Ammon's horn (tissue), 1 donor: Measurements from ENCODE around the gene CETP.

Source experiments
- DNase-seq: peaks from one replicate; pipeline ENCODE4 v3.0.0-alpha.2; 2016; ENCODE audit warnings: low spot score

CETP gene

DNA sequence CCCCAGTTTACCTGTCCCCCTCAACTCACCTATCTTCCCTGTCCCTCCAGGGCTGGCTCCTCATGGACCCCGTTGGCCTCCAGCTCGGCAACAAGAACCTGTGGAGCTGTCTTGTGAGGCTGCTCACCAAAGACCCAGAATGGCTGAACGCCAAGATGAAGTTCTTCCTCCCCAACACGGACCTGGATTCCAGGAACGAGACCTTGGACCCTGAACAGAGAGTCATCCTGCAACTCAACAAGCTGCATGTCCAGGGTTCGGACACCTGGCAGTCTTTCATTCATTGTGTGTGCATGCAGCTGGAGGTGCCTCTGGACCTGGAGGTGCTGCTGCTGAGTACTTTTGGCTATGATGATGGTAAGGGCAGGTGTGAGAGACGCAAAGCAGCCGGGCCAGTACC lies 58.9 kb downstream of the CETP start:
- DNase-seq, result no peak

DNA sequence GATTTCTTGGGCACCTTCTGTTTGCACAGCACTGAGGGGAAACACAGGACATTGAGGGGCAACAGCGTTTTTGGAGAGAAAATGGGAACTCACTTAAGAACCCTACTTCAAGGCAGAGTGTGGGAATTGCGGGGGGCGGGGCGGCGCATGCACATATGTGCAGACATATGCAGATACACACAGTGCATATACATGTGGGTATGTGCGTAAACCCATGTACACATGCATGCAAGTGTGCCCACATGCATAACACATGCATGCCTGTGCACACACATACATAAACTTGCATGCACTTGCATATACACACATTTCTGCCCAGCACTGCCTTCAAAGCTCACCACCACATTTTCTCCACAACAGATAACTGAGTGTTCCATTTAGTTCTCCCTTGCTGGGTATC lies 60.0 kb downstream of the CETP start:
- DNase-seq, result no peak

DNA sequence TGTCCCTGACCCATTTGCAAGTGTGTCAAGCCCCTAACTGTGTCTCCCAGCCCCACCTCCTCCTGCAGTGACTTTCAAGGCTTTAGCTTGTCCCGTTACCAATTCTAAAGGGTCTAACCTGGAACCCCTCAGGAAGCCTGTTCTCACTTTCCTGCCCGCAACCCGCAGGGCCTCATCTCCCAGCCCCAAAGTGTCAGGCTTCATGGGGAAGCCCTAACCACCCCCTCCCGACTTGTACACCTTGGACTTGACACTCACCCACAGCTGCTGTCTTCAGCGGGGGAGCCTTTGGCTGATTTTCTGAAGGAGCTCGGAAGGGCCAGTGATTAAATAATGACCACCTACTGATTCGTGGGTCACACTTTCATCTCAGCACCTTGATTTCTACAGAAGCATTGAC lies 60.7 kb downstream of the CETP start:
- DNase-seq, result no peak

DNA sequence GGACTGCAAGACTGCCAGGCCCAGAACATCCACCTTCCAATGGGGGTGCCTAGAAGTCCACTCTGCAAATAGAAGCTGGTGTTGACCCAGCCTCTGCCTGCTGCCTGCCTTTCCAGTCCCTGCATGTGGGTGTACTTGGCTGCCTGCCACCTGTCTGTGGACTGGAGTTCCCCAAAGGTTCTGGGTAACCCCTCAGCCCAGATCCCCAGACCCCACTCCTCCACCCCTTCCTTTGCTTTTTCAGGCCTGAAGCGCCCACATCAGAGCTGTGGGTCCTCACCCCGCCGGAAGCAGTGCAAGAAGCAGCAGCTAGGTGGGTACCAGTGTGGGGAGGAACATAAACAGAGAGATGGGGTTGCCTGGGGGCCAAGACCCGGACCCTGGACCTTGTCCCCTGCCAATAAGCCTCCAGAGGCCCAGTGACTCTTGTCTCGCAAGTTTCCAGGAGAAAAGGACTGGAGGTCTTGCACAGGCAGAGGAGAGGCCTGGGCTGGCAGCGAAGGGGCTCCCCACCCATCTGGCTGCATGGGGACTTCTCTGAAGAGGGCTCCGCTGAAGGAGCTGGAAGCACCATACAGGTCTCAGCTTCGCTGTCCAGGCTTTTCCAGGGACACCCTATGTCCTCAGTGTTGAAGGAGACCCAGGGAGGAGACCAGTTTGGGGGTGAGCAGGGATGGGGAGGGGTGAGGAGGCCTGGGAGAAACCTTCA lies 61.9 kb downstream of the CETP start:
- no peak for DNase-seq

DNA sequence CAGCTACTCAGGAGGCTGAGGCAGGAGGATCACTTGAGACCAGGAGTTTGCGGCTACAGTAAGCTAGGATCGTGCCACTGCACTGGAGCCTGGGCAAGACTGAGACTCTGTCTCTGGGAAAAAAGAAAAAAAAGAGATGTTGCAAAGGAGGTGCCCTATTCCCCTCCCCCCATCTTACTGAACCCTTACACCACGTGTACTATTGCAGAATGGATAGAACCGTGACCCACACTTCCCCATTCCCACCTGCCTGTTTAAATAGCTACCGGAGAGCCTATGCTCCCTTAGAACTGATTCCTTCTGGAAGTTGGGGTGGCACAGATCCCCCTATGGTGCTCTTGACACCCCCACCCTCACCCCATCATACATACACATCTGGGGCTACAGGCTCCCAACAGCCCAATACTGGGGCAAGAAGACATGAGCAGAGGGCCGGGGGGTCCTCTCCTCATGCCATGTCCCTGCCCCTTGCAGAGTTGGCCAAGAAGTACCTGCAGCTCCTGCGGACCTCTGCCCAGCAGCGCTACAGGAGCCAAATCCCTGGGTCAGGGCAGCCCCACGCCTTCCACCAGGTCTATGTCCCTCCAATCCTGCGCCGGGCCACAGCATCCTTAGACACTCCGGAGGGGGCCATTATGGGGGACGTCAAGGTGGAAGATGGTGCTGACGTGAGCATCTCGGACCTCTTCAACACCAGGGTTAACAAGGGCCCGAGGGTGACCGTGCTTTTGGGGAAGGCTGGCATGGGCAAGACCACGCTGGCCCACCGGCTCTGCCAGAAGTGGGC lies 63.3 kb downstream of the CETP start:
- no peak for DNase-seq

DNA sequence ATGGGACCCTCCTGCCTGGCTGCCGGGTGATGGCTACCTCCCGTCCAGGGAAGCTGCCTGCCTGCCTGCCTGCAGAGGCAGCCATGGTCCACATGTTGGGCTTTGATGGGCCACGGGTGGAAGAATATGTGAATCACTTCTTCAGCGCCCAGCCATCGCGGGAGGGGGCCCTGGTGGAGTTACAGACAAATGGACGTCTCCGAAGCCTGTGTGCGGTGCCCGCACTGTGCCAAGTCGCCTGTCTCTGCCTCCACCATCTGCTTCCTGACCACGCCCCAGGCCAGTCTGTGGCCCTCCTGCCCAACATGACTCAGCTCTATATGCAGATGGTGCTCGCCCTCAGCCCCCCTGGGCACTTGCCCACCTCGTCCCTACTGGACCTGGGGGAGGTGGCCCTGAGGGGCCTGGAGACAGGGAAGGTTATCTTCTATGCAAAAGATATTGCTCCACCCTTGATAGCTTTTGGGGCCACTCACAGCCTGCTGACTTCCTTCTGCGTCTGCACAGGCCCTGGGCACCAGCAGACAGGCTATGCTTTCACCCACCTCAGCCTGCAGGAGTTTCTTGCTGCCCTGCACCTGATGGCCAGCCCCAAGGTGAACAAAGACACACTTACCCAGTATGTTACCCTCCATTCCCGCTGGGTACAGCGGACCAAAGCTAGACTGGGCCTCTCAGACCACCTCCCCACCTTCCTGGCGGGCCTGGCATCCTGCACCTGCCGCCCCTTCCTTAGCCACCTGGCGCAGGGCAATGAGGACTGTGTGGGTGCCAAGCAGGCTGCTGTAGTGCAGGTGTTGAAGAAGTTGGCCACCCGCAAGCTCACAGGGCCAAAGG lies 64.4 kb downstream of the CETP start:
- DNase-seq, result no peak

DNA sequence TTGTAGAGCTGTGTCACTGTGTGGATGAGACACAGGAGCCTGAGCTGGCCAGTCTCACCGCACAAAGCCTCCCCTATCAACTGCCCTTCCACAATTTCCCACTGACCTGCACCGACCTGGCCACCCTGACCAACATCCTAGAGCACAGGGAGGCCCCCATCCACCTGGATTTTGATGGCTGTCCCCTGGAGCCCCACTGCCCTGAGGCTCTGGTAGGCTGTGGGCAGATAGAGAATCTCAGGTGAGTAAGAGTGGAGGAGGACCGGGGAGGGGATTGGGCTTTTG lies 65.0 kb downstream of the CETP start:
- no peak for DNase-seq

DNA sequence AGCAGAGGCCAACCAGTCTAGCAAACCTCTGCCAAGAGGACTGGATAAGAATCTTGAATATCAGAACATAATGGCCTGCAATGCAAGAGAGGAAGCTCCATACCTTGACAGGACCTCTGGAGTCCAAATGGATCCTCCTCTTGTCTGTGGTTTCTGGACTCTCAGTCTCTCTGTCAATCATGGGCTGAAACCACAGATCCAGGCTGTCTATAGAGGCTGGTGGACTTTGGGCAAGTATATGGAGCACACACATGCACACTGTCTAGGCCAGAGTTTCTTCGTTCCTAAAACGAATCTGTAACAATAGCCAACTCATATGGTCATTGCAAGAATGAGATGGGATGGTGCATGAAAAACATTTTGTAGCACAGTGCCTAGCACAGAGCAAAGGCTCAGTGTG lies 65.3 kb downstream of the CETP start:
- no peak for DNase-seq

DNA sequence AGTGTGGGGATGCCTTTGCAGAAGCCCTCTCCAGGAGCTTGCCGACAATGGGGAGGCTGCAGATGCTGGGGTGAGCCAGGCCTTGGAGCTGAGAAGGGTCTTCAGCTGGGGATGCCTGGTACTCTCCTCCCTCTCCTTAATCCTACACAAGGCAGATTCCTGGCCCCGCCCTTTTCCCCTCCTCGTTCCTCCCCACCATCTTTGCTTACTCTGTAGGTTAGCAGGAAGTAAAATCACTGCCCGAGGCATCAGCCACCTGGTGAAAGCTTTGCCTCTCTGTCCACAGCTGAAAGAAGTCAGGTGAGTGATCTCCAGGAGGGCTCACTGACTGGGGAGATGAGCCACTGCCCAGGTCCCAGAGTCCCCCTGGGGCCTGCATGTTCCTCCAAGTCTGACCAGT lies 66.3 kb downstream of the CETP start:
- DNase-seq, result no peak

DNA sequence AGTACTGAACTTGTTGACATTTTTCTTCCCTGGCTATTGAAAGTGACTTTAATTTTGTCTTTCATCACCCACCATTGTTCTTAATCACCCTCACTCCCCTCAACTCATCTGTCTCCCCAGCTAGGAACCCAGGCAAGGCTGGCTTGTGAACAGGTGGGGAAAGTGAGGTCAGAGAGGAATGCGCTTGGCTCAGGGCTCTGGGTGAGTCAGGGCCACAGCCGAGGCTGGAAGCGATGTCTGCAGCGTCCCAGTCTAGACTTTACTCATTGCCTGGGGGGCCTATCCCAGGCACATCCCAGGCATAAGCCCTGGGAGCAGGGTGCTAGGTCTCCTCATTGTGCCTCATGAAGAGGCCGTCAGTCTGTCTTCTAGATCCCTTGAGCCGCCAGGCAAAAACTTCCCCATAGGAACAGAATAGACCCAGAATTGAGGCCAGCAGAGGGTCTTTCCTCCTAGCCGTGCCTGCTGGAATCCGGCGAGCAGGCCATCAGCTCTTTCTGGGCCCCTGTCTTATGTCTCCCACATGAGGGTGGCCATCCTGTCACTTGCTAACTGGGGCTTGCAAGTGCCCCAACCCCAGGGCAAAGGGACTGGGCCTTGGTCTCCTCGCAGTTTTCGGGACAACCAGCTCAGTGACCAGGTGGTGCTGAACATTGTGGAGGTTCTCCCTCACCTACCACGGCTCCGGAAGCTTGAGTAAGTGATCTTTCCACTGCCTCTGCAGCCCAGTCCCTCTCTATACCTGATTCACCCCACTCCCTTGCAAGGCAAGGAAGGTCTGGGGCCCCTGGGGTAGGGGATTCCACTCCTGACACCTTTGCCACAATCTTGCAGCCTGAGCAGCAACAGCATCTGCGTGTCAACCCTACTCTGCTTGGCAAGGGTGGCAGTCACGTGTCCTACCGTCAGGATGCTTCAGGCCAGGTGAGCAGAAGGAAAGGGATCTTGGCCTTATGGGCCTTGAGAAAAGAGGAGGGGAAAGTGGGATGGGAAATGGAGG lies 67.7 kb downstream of the CETP start:
- no peak for DNase-seq

DNA sequence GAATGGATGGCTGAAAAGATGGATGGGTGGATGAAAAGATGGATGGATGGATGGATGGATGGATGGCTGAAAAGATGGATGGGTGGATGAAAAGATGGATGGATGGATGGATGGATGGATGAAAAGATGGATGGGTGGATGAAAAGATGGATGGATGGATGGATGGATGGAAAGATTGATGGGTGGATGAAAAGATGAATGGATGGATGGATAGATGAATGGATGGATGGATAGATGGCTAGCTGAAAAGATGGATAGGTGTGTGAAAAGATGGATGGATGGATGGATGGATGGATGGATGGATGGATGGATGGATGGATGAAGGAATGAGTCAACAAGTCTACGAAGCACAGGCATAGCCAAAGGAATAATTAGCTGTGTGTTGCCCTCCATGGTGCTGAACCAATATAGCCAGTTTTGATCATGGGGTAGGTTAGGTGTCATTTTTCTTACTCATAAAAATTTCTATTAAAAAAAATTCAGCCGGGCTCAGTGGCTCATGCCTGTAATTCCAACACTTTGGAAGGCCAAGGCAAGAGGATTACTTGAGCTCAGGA lies 68.7 kb downstream of the CETP start:
- DNase-seq, result no peak

DNA sequence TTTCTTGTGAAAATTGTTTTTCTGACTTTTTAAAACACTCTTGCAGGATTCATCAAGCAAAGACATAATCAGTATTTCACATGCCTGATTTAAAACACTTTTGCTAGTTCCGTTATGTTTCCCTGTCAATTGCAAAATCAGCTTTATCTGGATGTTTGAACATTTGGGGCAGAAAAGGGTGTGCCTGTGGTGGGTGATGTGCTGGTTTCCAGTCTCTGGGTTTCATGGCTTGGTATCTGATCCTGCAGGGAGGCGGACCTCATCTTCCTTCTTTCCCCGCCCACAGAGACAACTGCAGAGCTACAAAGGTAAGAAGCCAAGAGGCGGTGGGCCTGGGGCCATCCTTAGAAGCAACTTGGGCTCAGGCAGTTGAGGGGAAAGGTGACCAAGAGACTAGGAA lies 69.4 kb downstream of the CETP start:
- DNase-seq, result no peak

DNA sequence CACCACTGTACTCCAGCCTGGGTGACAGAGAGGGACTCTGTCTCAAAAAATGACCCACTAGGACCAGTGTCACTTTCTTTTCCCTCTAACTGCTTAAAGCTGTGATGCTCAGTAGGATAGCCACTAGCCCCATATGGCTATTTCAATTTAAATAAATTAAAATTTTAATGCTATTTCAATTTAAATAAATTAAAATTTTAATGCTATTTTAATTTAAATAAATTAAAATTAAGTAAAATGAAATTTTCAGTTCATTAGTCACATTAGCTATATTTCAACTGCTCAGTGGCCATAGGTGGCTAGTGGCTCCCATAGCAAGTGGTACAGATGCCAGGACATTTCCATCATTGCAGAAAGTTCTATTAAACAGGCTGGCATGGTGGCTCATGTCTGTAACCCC lies 70.6 kb downstream of the CETP start:
- no peak for DNase-seq

DNA sequence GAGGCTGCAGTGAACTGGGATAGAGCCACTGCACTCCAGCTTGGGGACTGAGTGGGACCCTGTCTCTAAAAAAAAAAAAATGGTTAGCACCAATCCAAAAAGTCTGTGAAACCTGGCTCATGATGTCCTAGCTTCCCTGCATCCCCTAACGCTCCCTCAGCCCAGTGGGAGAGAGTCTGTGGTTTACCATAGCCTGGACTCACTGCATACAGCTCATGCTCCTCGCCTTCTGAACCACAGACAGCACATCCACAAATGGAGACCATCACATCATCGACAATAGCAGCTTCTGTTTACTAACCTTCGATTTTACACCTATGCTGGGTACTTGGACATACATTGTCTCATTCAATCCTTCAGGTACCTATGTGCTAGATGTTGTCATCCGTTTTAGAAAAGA lies 71.2 kb downstream of the CETP start:
- no peak for DNase-seq
